Measurements from ENCODE around the gene CATSPERB. TPM values are rescaled to one million over a fixed set of nuclear protein-coding genes. Genes with fewer than 3 reads are reported as not detected.
A peak's percentile ranks its signal among the peaks of the same experiment; 100 is the strongest.

Gene CATSPERB
- total and polyA plus RNA-seq, 9 of the 15 experiments (the other 6 are each of a cell fraction or from before 2014, with no cell fraction given), result 0.05 to 1.4 (median 0.89) TPM

DNA sequence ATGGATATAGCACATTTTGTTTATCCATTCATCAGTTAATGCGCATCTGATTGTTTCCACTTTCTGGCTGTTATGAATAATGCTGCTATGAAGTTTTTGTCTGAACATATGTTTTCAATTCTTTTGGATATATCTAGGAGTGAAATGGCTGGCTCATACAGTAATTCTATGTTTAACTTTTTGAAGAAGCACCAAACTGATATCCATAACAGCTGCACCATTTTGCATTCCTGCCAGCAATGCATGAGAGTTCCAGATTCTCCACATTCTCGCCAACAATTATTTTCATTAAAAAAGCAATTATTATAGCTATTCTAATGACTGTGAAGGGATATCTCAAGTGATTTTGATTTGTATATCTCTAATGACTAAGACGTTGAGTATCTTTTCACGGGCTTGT, 131.9 kb downstream of the CATSPERB start:
- ChIA-PET POLR2A (no interaction called here), CTCF (ENCODE audit: low intra/inter-chr PET ratio) (no interaction called here)
- no peak overlapping the region for H2AFZ ChIP-seq (ENCODE audit: low read depth, low read length)
- intact Hi-C loops (cut with micrococcal nuclease), result no loop called here
- H3K4me3 ChIP-seq, result no peak overlapping the region
- H3K9ac ChIP-seq (ENCODE audit: insufficient read depth in 1 of 2, low read depth in 2 of 2, low read length in 2 of 2), result no peak overlapping the region
- no peaks in the 10 kb centered on the region for H4K20me1 ChIP-seq (replicated peaks; ENCODE audit: control insufficient read depth, insufficient read depth, low read length)
- H3K9me1 ChIP-seq (ENCODE audit: control insufficient read depth, insufficient read depth, low read length), result no peaks in the 10 kb centered on the region
- BruUV-seq (replicated peaks), result no TSS peak
- no peaks in the 10 kb centered on the region; a peak in 1 of 5 replicates for H3K27me3 ChIP-seq (ENCODE audit: control insufficient read depth in 2 of 2, insufficient read depth in 2 of 2, low read length in 2 of 2)
- ATAC-seq (no peak), DNase-seq (ENCODE audit: extremely low read depth in 1 of 4, low spot score in 3 of 4) (no peak), FAIRE-seq (no peak)
- H3K79me2 ChIP-seq (ENCODE audit: control insufficient read depth, insufficient read depth, low read length), result no peaks in the 10 kb centered on the region
- H3K27ac ChIP-seq (ENCODE audit: extremely low read depth, low read depth, low read length), result no peak overlapping the region
- TF ChIP-seq ZC3H4 (CRISPR knock-in tag; IDR thresholded peaks at IDR 0.05; ENCODE audit: borderline replicate concordance) (no peak), POLR2B (IDR thresholded peaks at IDR 0.05; ENCODE audit: low read depth, partially characterized antibody) (no peak)
- TF ChIP-seq, protein P1, sequence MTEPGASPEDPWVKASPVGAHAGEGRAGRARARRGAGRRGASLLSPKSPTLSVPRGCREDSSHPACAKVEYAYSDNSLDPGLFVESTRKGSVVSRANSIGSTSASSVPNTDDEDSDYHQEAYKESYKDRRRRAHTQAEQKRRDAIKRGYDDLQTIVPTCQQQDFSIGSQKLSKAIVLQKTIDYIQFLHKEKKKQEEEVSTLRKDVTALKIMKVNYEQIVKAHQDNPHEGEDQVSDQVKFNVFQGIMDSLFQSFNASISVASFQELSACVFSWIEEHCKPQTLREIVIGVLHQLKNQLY (CRISPR knock-in tag; conservative IDR thresholded peaks at IDR 0.05), result no peak
- H3K4me1 ChIP-seq (replicated peaks in 1 of 2; ENCODE audit: control insufficient read depth in 2 of 2, insufficient read depth in 2 of 2, low read length in 2 of 2), result no peaks in the 10 kb centered on the region
- in situ Hi-C loops (cut with MboI), result no loop called here
- no peaks in the 10 kb centered on the region for H3K9me3 ChIP-seq (replicated peaks; ENCODE audit: control insufficient read depth, insufficient read depth, low read depth, low read length)
- 35% methylated on average over 4 of the region's 4 CpGs for WGBS (ENCODE audit: insufficient coverage, low coverage, missing lambda C conversion rate)
- H3K36me3 ChIP-seq (ENCODE audit: control insufficient read depth, insufficient read depth, low read length), result no peaks in the 10 kb centered on the region
- no peak overlapping the region for H3K4me2 ChIP-seq (ENCODE audit: insufficient read depth, low read length)

DNA sequence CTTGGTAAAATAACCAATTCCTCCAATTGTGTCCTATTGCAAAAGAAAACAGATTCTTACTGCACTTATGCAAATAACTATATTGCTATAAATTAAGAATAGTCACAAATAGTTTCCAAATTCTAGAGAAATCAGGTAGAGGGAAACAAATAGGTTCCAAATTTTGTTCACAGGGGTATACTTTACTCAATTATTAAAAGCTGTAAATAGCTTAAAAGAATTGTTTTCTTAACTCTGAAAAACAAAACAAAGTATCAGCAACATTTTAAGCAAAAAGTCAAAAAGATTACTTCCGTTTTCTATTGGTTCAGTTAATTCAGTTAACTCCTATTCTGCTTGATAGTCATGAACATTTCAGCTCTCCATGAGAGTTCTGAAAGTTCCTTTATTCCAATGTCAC, 136.2 kb downstream of the CATSPERB start:
- CTCF ChIA-PET (ENCODE audit: low intra/inter-chr PET ratio), result no interaction called here
- WGBS (ENCODE audit: insufficient coverage, low coverage, missing lambda C conversion rate), result 9% methylated on average over 1 of the region's 1 CpG
- no peak for TF ChIP-seq POU5F1 (IDR thresholded peaks at IDR 0.05; ENCODE audit: borderline replicate concordance, low read depth, low read length, partially characterized antibody)
- TF ChIP-seq TRIM28 (IDR thresholded peaks at IDR 0.05), result peak; percentile 31; the same call in 1 of the 2 replicates
- BruUV-seq (replicated peaks), result no TSS peak
- H3K4me3 ChIP-seq, result no peak overlapping the region
- POLR2A ChIA-PET, result no interaction called here
- no peaks in the 10 kb centered on the region for H3K4me1 ChIP-seq (replicated peaks in 1 of 2; ENCODE audit: control insufficient read depth in 2 of 2, insufficient read depth in 2 of 2, low read length in 2 of 2)
- DNase-seq (ENCODE audit: extremely low read depth in 1 of 4, low spot score in 3 of 4), result no peak
- H3K4me2 ChIP-seq (ENCODE audit: insufficient read depth, low read length), result no peak overlapping the region
- H4K20me1 ChIP-seq (replicated peaks; ENCODE audit: control insufficient read depth, insufficient read depth, low read length), result no peaks in the 10 kb centered on the region
- ATAC-seq, result no peak
- no peaks in the 10 kb centered on the region for H3K79me2 ChIP-seq (ENCODE audit: control insufficient read depth, insufficient read depth, low read length)
- H3K9me1 ChIP-seq (ENCODE audit: control insufficient read depth, insufficient read depth, low read length), result no peaks in the 10 kb centered on the region
- no peak overlapping the region for H3K9ac ChIP-seq (ENCODE audit: insufficient read depth in 1 of 2, low read depth in 2 of 2, low read length in 2 of 2)
- intact Hi-C loops (cut with micrococcal nuclease), result no loop called here
- no peaks in the 10 kb centered on the region for H3K36me3 ChIP-seq (ENCODE audit: control insufficient read depth, insufficient read depth, low read length)
- no peak overlapping the region for H3K27ac ChIP-seq (ENCODE audit: extremely low read depth, low read depth, low read length)
- FAIRE-seq, result no peak
- H3K9me3 ChIP-seq (replicated peaks; ENCODE audit: control insufficient read depth, insufficient read depth, low read depth, low read length), result no peaks in the 10 kb centered on the region
- in situ Hi-C loops (cut with MboI), result no loop called here
- H2AFZ ChIP-seq (ENCODE audit: low read depth, low read length), result no peak overlapping the region
- no peaks in the 10 kb centered on the region for H3K27me3 ChIP-seq (ENCODE audit: control insufficient read depth in 2 of 2, insufficient read depth in 2 of 2, low read length in 2 of 2)
